IMR-90 (cell line): ENCODE results near the gene PRDM2. TPM values are rescaled to one million over a fixed set of nuclear protein-coding genes. Genes with fewer than 3 reads are reported as not detected.
"Not testable (repeated sequence)": the region's sequence is repeated elsewhere in the genome, so short reads cannot be mapped to it uniquely, and the experiment has no call there.

Experiments used
- ATAC-seq: fragments of 200-7000 bp; cut with Tn5 transposase; 2 replicates; pipeline ENCODE4 v1.9.1; 2020; ENCODE audit warnings: low read depth, mild to moderate bottlenecking, moderate library complexity
- BruUV-seq: library from RNA; stranded (reverse); fragments of 400-500 nt; replicated peaks from 2 replicates; lab custom pipeline; 2021; lab: Mats Ljungman, UMichigan
- CTCF ChIA-PET: fragments of 300-600 bp; formaldehyde crosslinking; extraction: SDS; loops from one replicate; lab custom pipeline; 2021; ENCODE audit warnings: antibody characterized with exemption; lab: Yijun Ruan, JAX
- POLR2A ChIA-PET: fragments of 300-600 bp; sonication (Branson Sonifier 250); formaldehyde crosslinking; loops from one replicate; lab custom pipeline; 2022; ENCODE audit warnings: antibody characterized with exemption; ENCODE audit not compliant: unreplicated experiment; lab: Charles Lee
- DNase-seq: peaks from one replicate; pipeline ENCODE4 v3.0.0; 2013
- H2AFZ ChIP-seq: replicated peaks from 2 replicates; pipeline ENCODE3; 2013; ENCODE audit warnings: low read length, mild to moderate bottlenecking; ENCODE audit not compliant: poor library complexity
- H2AK5ac ChIP-seq: 2 replicates; pipeline ENCODE4 v1.6.1; 2013; ENCODE audit warnings: low read depth, low read length, inconsistent platforms
- H2AK9ac ChIP-seq: replicated peaks from 2 replicates; pipeline ENCODE3; 2013; ENCODE audit warnings: mild to moderate bottlenecking, low read depth, low read length, moderate library complexity; ENCODE audit not compliant: poor library complexity
- H2BK120ac ChIP-seq: 2 replicates; pipeline ENCODE4 v1.6.1; 2013; ENCODE audit warnings: low read depth, low read length, inconsistent platforms
- H2BK15ac ChIP-seq: 3 replicates; pipeline ENCODE4 v1.6.1; 2013; ENCODE audit warnings: low read depth, low read length, inconsistent platforms
- H2BK20ac ChIP-seq: 2 replicates; pipeline ENCODE4 v1.6.1; 2013; ENCODE audit warnings: low read depth, mild to moderate bottlenecking, inconsistent platforms, low read length, moderate library complexity
- H2BK5ac ChIP-seq: 2 replicates; pipeline ENCODE4 v1.6.1; 2013; ENCODE audit warnings: mild to moderate bottlenecking, low read depth, low read length, inconsistent platforms; ENCODE audit not compliant: poor library complexity, severe bottlenecking
- H3K14ac ChIP-seq: replicated peaks from 2 replicates; pipeline ENCODE4 v1.6.1; 2013; ENCODE audit warnings: low read depth, low read length, inconsistent platforms
- H3K18ac ChIP-seq: 2 replicates; pipeline ENCODE4 v1.6.1; 2013; ENCODE audit warnings: low read depth, low read length, control low read depth
- H3K23ac ChIP-seq: 2 replicates; pipeline ENCODE4 v1.6.1; 2013; ENCODE audit warnings: low read depth, low read length, inconsistent platforms
- H3K27ac ChIP-seq: 2 replicates; pipeline ENCODE4 v1.5.1; 2013; ENCODE audit warnings: mild to moderate bottlenecking, control low read depth, low read length; ENCODE audit not compliant: insufficient read depth
- H3K27me3 ChIP-seq: 2 replicates; pipeline ENCODE4 v1.6.1; 2013; ENCODE audit warnings: low read length; ENCODE audit not compliant: control insufficient read depth, insufficient read depth
- H3K36me3 ChIP-seq: 2 replicates; pipeline ENCODE4 v1.6.1; 2013; ENCODE audit warnings: low read length, mixed read lengths; ENCODE audit not compliant: control insufficient read depth, insufficient read depth
- H3K4ac ChIP-seq: 2 replicates; pipeline ENCODE4 v1.6.1; 2013; ENCODE audit warnings: low read depth, low read length, inconsistent platforms
- H3K4me1 ChIP-seq: 2 replicates; pipeline ENCODE4 v1.6.1; 2013; ENCODE audit warnings: low read length, mixed read lengths; ENCODE audit not compliant: control insufficient read depth, insufficient read depth
- H3K4me2 ChIP-seq: 2 replicates; pipeline ENCODE4 v1.6.1; 2013; ENCODE audit warnings: low read depth, mild to moderate bottlenecking, control low read depth, low read length, moderate library complexity
- H3K4me3 ChIP-seq: 2 replicates; pipeline ENCODE4 v1.5.1; 2013; ENCODE audit warnings: low read depth, mild to moderate bottlenecking, control low read depth, low read length, moderate library complexity; ENCODE audit not compliant: insufficient read depth
- H3K56ac ChIP-seq: 2 replicates; pipeline ENCODE4 v1.6.1; 2013; ENCODE audit warnings: low read length, inconsistent platforms; ENCODE audit not compliant: insufficient read depth; ENCODE audit errors: extremely low read depth
- H3K79me1 ChIP-seq, 2 experiments: 2 replicates each; pipeline ENCODE4 v1.6.1; 2013; ENCODE audit warnings: low read length in 2 of 2, inconsistent platforms in 1 of 2, low read depth in 1 of 2
- H3K9ac ChIP-seq: 2 replicates; pipeline ENCODE4 v1.6.1; 2013; ENCODE audit warnings: low read depth, low read length, control low read depth
- H3K9me1 ChIP-seq: 2 replicates; pipeline ENCODE4 v1.6.1; 2013; ENCODE audit warnings: low read length, inconsistent platforms; ENCODE audit not compliant: insufficient read depth
- H3K9me3 ChIP-seq: 2 replicates; pipeline ENCODE4 v1.6.1; 2013; ENCODE audit warnings: low read length; ENCODE audit not compliant: control insufficient read depth, insufficient read depth
- H4K20me1 ChIP-seq: 2 replicates; pipeline ENCODE4 v1.6.1; 2013; ENCODE audit warnings: low read length, inconsistent platforms; ENCODE audit not compliant: insufficient read depth
- H4K5ac ChIP-seq: 2 replicates; pipeline ENCODE4 v1.6.1; 2013; ENCODE audit warnings: mild to moderate bottlenecking, low read depth, low read length, control low read depth
- H4K8ac ChIP-seq, 2 experiments: 2 replicates each; pipeline ENCODE4 v1.6.1; 2013; ENCODE audit warnings: low read depth in 2 of 2, low read length in 2 of 2, control low read depth in 1 of 2, inconsistent platforms in 1 of 2
- H4K91ac ChIP-seq: 2 replicates; pipeline ENCODE4 v1.6.1; 2013; ENCODE audit warnings: low read depth, low read length, inconsistent platforms; ENCODE audit not compliant: insufficient read depth
- BHLHE40 ChIP-seq: fragments of 150-350 bp; IDR thresholded peaks from 2 replicates; pipeline ENCODE4 v1.6.1; 2016; ENCODE audit warnings: mild to moderate bottlenecking, low read depth, low read length
- MAFK ChIP-seq: IDR thresholded peaks from 2 replicates; pipeline ENCODE4 v1.6.1; 2012; ENCODE audit warnings: low read depth, low read length, improper control_type of control experiment
- MAZ ChIP-seq: IDR thresholded peaks from 2 replicates; pipeline ENCODE4 v1.6.1; 2012; ENCODE audit warnings: low read depth, mild to moderate bottlenecking, low read length, improper control_type of control experiment, moderate library complexity, borderline replicate concordance
- RCOR1 ChIP-seq: IDR thresholded peaks from 2 replicates; pipeline ENCODE4 v1.6.1; 2012; ENCODE audit warnings: mild to moderate bottlenecking, low read length, improper control_type of control experiment; ENCODE audit not compliant: insufficient replicate concordance
- SMC3 ChIP-seq: fragments of 150-350 bp; IDR thresholded peaks from 2 replicates; pipeline ENCODE4 v1.6.1; 2016; ENCODE audit warnings: low read depth, mild to moderate bottlenecking, antibody characterized with exemption, low read length, moderate library complexity
- WGBS, 2 experiments: methylation state at CpG; one replicate each; pipeline versions ENCODE4 v1.1.5 to v1.1.7; 2013; ENCODE audit warnings: missing lambda C conversion rate in 2 of 2; ENCODE audit not compliant: insufficient read length in 1 of 2; ENCODE audit errors: extremely low coverage in 2 of 2; 5-methylcytosine and 5-hydroxymethylcytosine counted together
- dilution Hi-C: fragments of 300-500 bp; cut with HindIII; formaldehyde crosslinking; loops from one replicate; pipeline ENCODE4 v1.14.3; 2018; ENCODE audit warnings: low sequenced_read_pairs; ENCODE audit not compliant: unreplicated experiment
- in situ Hi-C: fragments of 300-500 bp; cut with MboI; formaldehyde crosslinking; loops from 3 replicates; pipeline ENCODE4 v1.14.3; 2019; ENCODE audit warnings: low sequenced_read_pairs, inconsistent platforms, mixed read lengths
- intact Hi-C: fragments of 100-400 bp; cut with micrococcal nuclease; formaldehyde crosslinking; loops from 2 replicates; pipeline ENCODE4 v1.10.0; 2022
- polyA plus RNA-seq, 3 experiments: library from polyadenylated mRNA; depleted of rRNA; stranded (reverse); fragments of >200 nt; gene quantifications; 2 replicates each; pipeline ENCODE4 v1.2.3, GENCODE V29; 2012; ENCODE audit warnings: low replicate concordance in 1 of 3
- total RNA-seq: library from RNA; depleted of rRNA; stranded (reverse); fragments of >200 nt; gene quantifications from 2 replicates; pipeline ENCODE4 v1.2.3, GENCODE V29; 2012

The PRDM2 gene
- total and polyA plus RNA-seq, 2 of the 4 experiments (the other 2 are of a cell fraction) = 3.4 to 8.9 TPM

- Histone ChIP-seq H3K56ac (no peak overlapping the region), H3K23ac (no peak overlapping the region), H3K9me1 (no peaks in the 10 kb centered on the region), H3K36me3 (no peaks in the 10 kb centered on the region), H3K27me3 (no peaks in the 10 kb centered on the region), H4K8ac (no peak overlapping the region), H2AK5ac (no peak overlapping the region), H2AK9ac (no peak overlapping the region), H3K14ac (no peak overlapping the region), H2AFZ (no peak overlapping the region), H2BK15ac (no peak overlapping the region), H4K91ac (no peak overlapping the region), H4K20me1 (no peaks in the 10 kb centered on the region), H3K4me3 (no peak overlapping the region), H3K4ac (no peak overlapping the region), H4K5ac (no peak overlapping the region), H3K9ac (no peak overlapping the region), H3K79me1 (no peaks in the 10 kb centered on the region), H3K4me2 (no peak overlapping the region), H3K27ac (no peak overlapping the region), H2BK120ac (no peak overlapping the region), H2BK20ac (no peak overlapping the region), H2BK5ac (no peak overlapping the region), H3K4me1 (no peaks in the 10 kb centered on the region), H3K18ac (no peak overlapping the region), H3K9me3 (no peaks in the 10 kb centered on the region)
- CTCF ChIA-PET = interaction anchor here (0.6 kb wide), 1 partner anchor 12 kb away, joined by 3 read pairs; no protein-coding TSS in a partner anchor
- no CpG with 5 or more reads among the region's 3 CpGs for WGBS, 2 experiments
- dilution Hi-C loops (no loop called here), intact Hi-C loops (no loop called here), in situ Hi-C loops (no loop called here)
- POLR2A ChIA-PET = no interaction called here
- ATAC-seq (no peak), DNase-seq (no peak)
- no TSS peak for BruUV-seq
- TF ChIP-seq SMC3 = no peak
- TF ChIP-seq MAFK = no peak
- no peak for TF ChIP-seq BHLHE40
- no peak for TF ChIP-seq MAZ
- no peak for TF ChIP-seq RCOR1
Observed at GRCh38 chr1:13679651-13680050, 20.3 kb upstream of the PRDM2 start.

GRCh38 chr1:13680609-13681008, 19.4 kb upstream of the PRDM2 start:
- H2BK20ac ChIP-seq, H3K79me1 ChIP-seq, H3K4me1 ChIP-seq, H3K27ac ChIP-seq, H2AFZ ChIP-seq, H4K91ac ChIP-seq, H3K56ac ChIP-seq, H2AK9ac ChIP-seq, H3K18ac ChIP-seq, H4K20me1 ChIP-seq, H3K4me2 ChIP-seq, H2AK5ac ChIP-seq, in situ Hi-C loops, POLR2A ChIA-PET, H3K14ac ChIP-seq, dilution Hi-C loops, H2BK120ac ChIP-seq, H3K4me3 ChIP-seq, H3K4ac ChIP-seq, H2BK15ac ChIP-seq, H3K36me3 ChIP-seq, H3K9ac ChIP-seq, BruUV-seq, H3K9me3 ChIP-seq, H3K23ac ChIP-seq, intact Hi-C loops, H4K8ac ChIP-seq, H3K27me3 ChIP-seq, H2BK5ac ChIP-seq, H4K5ac ChIP-seq, H3K9me1 ChIP-seq, CTCF ChIA-PET, ATAC-seq, DNase-seq: not testable (repeated sequence)
- WGBS, 2 experiments = no CpG with 5 or more reads among the region's 9 CpGs
